ENCODE measurements around the gene MGARP. TPM values are rescaled to one million over a fixed set of nuclear protein-coding genes. Genes with fewer than 3 reads are reported as not detected.

The MGARP gene
- total RNA-seq, 2 experiments from 2014 or later: not detected

DNA sequence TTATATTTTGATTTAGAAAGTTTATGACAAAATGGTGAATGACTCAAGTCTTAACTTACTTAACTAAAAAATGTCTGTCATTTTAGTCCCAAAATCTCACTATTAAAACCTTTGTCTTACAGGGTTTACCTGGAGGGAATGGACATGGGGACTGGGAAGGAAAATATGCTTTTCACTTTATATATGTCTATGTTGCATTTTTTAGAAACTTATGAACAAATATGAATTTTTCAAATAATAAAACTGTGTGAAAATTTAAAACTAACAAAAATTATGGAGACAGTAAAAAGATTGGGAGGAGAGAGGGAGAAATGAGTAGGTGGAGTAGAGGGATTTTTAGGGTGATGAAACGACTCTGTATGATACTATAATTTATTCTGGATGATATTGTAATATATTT, 6.2 kb downstream of the MGARP start:
- CTCF ChIA-PET: interaction anchor here (0.7 kb wide), 1 partner anchor 179 kb away, joined by 3 read pairs; no protein-coding TSS in a partner anchor
- H3K36me3 Mint-ChIP-seq (ENCODE audit: low read depth): no peaks in the 10 kb centered on the region

GRCh38 chr4:139267301-139267700, 12.7 kb downstream of the MGARP start:
- Histone ChIP-seq H3K9me3 (ENCODE audit: control insufficient read depth in 1 of 2, insufficient read depth in 1 of 2, low read length in 2 of 2) (no peaks in the 10 kb centered on the region), H3K36me3 (ENCODE audit: insufficient read depth, low read length) (no peaks in the 10 kb centered on the region), H3K4me1 (ENCODE audit: insufficient read depth, low read length) (peaks cover 7% of the 10 kb centered on the region), H3K4me3 (ENCODE audit: low read length) (no peak overlapping the region), H3K27ac (ENCODE audit: low read depth in 1 of 2, low read length in 2 of 2) (no peak overlapping the region), H3K27me3 (ENCODE audit: control insufficient read depth in 1 of 2, insufficient read depth in 2 of 2, low read length in 2 of 2) (no peaks in the 10 kb centered on the region)
- Mint-ChIP-seq H3K9me3 (no peaks in the 10 kb centered on the region), H3K4me1 (ENCODE audit: low read depth) (peaks cover 17% of the 10 kb centered on the region), H3K27ac (peak overlapping the region; percentile 14), H3K27me3 (no peaks in the 10 kb centered on the region), H3K4me3 (peak overlapping the region; percentile 78), H3K36me3 (ENCODE audit: low read depth) (no peaks in the 10 kb centered on the region)
- TF ChIP-seq, protein P1, sequence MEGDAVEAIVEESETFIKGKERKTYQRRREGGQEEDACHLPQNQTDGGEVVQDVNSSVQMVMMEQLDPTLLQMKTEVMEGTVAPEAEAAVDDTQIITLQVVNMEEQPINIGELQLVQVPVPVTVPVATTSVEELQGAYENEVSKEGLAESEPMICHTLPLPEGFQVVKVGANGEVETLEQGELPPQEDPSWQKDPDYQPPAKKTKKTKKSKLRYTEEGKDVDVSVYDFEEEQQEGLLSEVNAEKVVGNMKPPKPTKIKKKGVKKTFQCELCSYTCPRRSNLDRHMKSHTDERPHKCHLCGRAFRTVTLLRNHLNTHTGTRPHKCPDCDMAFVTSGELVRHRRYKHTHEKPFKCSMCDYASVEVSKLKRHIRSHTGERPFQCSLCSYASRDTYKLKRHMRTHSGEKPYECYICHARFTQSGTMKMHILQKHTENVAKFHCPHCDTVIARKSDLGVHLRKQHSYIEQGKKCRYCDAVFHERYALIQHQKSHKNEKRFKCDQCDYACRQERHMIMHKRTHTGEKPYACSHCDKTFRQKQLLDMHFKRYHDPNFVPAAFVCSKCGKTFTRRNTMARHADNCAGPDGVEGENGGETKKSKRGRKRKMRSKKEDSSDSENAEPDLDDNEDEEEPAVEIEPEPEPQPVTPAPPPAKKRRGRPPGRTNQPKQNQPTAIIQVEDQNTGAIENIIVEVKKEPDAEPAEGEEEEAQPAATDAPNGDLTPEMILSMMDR (IDR thresholded peaks at IDR 0.05): no peak
- CTCF ChIA-PET: interaction anchor here (0.6 to 2.1 kb wide), 3 partner anchors 13 to 30 kb away, joined by 3 to 11 read pairs (median 4); no protein-coding TSS in a partner anchor
- DNase-seq (no peak), ATAC-seq (ENCODE audit: poor library complexity) (no peak)
- POLR2A ChIA-PET: interaction anchor here (1.5 to 1.8 kb wide), 4 partner anchors 23 to 187 kb away, joined by 3 to 9 read pairs (median 4); partner anchors contain the start of gene ELF2
- intact Hi-C loops (cut with DNase I, micrococcal nuclease): loop anchor here in 1 of 2 experiments (2.0 kb wide), 1 partner anchor 28 kb away; no protein-coding TSS in a partner anchor

More for the DNA sequence above, 6.2 kb downstream of the MGARP start:
- Histone ChIP-seq H3K9me3 (ENCODE audit: control insufficient read depth in 1 of 2, insufficient read depth in 1 of 2, low read length in 2 of 2) (peaks cover 0 to 3% of the 10 kb centered on the region in 2 experiments), H3K4me3 (ENCODE audit: low read length) (no peak overlapping the region), H3K27me3 (ENCODE audit: control insufficient read depth in 1 of 2, insufficient read depth in 2 of 2, low read length in 2 of 2) (peaks cover 8 to 28% of the 10 kb centered on the region in 2 experiments), H3K27ac (ENCODE audit: low read depth in 1 of 2, low read length in 2 of 2) (no peak overlapping the region), H3K4me1 (ENCODE audit: insufficient read depth, low read length) (peaks cover 5% of the 10 kb centered on the region), H3K36me3 (ENCODE audit: insufficient read depth, low read length) (no peaks in the 10 kb centered on the region)
- peaks cover 37% of the 10 kb centered on the region for H3K27me3 Mint-ChIP-seq
- H3K4me1 Mint-ChIP-seq (ENCODE audit: low read depth): peaks cover 4% of the 10 kb centered on the region
- no peaks in the 10 kb centered on the region for H3K9me3 Mint-ChIP-seq
- no peak for DNase-seq
- no peak for ATAC-seq (ENCODE audit: poor library complexity)
- intact Hi-C loops (cut with DNase I, micrococcal nuclease): no loop called here
- no peak overlapping the region for H3K4me3 Mint-ChIP-seq
- POLR2A ChIA-PET: no interaction called here
- no peak overlapping the region for H3K27ac Mint-ChIP-seq
- TF ChIP-seq, protein P1 (IDR thresholded peaks at IDR 0.05): no peak

GRCh38 chr4:139266583-139267257, 13.3 kb downstream of the MGARP start:
- Mint-ChIP-seq H3K27ac (peak overlapping the region; percentile 14), H3K27me3 (no peaks in the 10 kb centered on the region), H3K4me3 (peak overlapping the region; percentile 78), H3K9me3 (no peaks in the 10 kb centered on the region), H3K4me1 (ENCODE audit: low read depth) (peaks cover 17% of the 10 kb centered on the region), H3K36me3 (ENCODE audit: low read depth) (no peaks in the 10 kb centered on the region)
- TF ChIP-seq, protein P1 (IDR thresholded peaks at IDR 0.05): no peak
- peaks cover 7% of the 10 kb centered on the region for H3K4me1 ChIP-seq (ENCODE audit: insufficient read depth, low read length)
- H3K36me3 ChIP-seq (ENCODE audit: insufficient read depth, low read length): no peaks in the 10 kb centered on the region
- H3K4me3 ChIP-seq (ENCODE audit: low read length): peak overlapping the region; percentile 32
- ATAC-seq (ENCODE audit: poor library complexity) (peak; percentile 86), DNase-seq (peak; percentile 13 to 90 (median 49))
- intact Hi-C loops (cut with DNase I, micrococcal nuclease): loop anchor here in 1 of 2 experiments (2.0 kb wide), 1 partner anchor 28 kb away; no protein-coding TSS in a partner anchor
- H3K9me3 ChIP-seq (ENCODE audit: control insufficient read depth in 1 of 2, insufficient read depth in 1 of 2, low read length in 2 of 2): no peaks in the 10 kb centered on the region
- POLR2A ChIA-PET: interaction anchor here (0.9 to 1.8 kb wide), 5 partner anchors 23 to 187 kb away, joined by 3 to 9 read pairs (median 4); partner anchors contain the start of genes ELF2 and NAA15
- H3K27ac ChIP-seq (ENCODE audit: low read depth in 1 of 2, low read length in 2 of 2): no peak overlapping the region
- CTCF ChIA-PET: interaction anchor here (1.4 to 2.1 kb wide), 3 partner anchors 8 to 29 kb away, joined by 4 to 11 read pairs (median 4); no protein-coding TSS in a partner anchor
- no peaks in the 10 kb centered on the region for H3K27me3 ChIP-seq (ENCODE audit: control insufficient read depth in 1 of 2, insufficient read depth in 2 of 2, low read length in 2 of 2)
